Heart right ventricle (tissue), 16 donors: Measurements from ENCODE around the gene ANP32A. TPM values are rescaled to one million over a fixed set of nuclear protein-coding genes. Genes with fewer than 3 reads are reported as not detected.
A peak's percentile ranks its signal among the peaks of the same experiment; 100 is the strongest.

Source experiments
- ATAC-seq, 8 donors: fragments of 200-7000 bp; cut with Tn5 transposase; one replicate each; pipeline ENCODE4 v1.9.1; 2020; ENCODE audit warnings: mild to moderate bottlenecking in 8 of 8, moderate library complexity in 8 of 8, moderate number of reproducible peaks in 1 of 8
- DNase-seq, 2 donors: peaks; one replicate each; pipeline ENCODE4 v3.0.0-alpha.2; 2020
- H3K27ac ChIP-seq, 10 donors: fragments of 200-600 bp; sonication (generic) in 2 of 10; one replicate each; pipeline versions ENCODE4 v1.5.0 to v1.8.0; 2020 to 2022; ENCODE audit warnings: mild to moderate bottlenecking in 3 of 10
- H3K27me3 ChIP-seq, 7 donors: fragments of 200-600 bp; one replicate each; pipeline ENCODE4 v1.8.0; 2021 to 2022; ENCODE audit warnings: mild to moderate bottlenecking in 2 of 7
- H3K36me3 ChIP-seq, 9 donors: fragments of 200-600 bp; sonication (generic) in 1 of 9; one replicate each; pipeline versions ENCODE4 v1.5.0 to v1.8.0; 2020 to 2022; ENCODE audit warnings: mild to moderate bottlenecking in 2 of 9
- H3K4me1 ChIP-seq, 9 donors: fragments of 200-600 bp; sonication (generic) in 1 of 9; one replicate each; pipeline versions ENCODE4 v1.5.0 to v1.8.0; 2020 to 2022; ENCODE audit warnings: mild to moderate bottlenecking in 4 of 9
- H3K4me3 ChIP-seq, 10 donors: fragments of 200-600 bp; sonication (generic) in 2 of 10; one replicate each; pipeline versions ENCODE4 v1.5.0 to v1.8.0; 2020 to 2022; ENCODE audit warnings: mild to moderate bottlenecking in 7 of 10, moderate library complexity in 2 of 10
- H3K9me3 ChIP-seq, 11 donors: fragments of 200-600 bp in 10 of 11; sonication (generic) in 2 of 11; one replicate each; pipeline versions ENCODE4 v1.5.0 to v1.8.0; 2013 to 2022; ENCODE audit warnings: mild to moderate bottlenecking in 2 of 11, control low read depth in 1 of 11, moderate library complexity in 1 of 11
- WGBS, 2 donors: extraction: QIAGEN DNeasy Blood & Tissue Kit; methylation state at CpG; one replicate each; pipeline ENCODE4 v1.1.7; 2013; ENCODE audit warnings: inconsistent platforms in 1 of 2; 5-methylcytosine and 5-hydroxymethylcytosine counted together
- intact Hi-C, 10 donors: fragments of 100-400 bp; cut with DNase I; formaldehyde crosslinking; loops; one replicate each; pipeline versions ENCODE4 v1.11.1 to v1.14.2; 2022
- polyA plus RNA-seq, 2 donors: library from polyadenylated mRNA; stranded (reverse); fragments of 200-250 nt; gene quantifications; one replicate each; pipeline ENCODE4 v1.2.3, GENCODE V29; 2013
- total RNA-seq, 10 donors: library from RNA; stranded (reverse); fragmentation: NEBNext Ultra II Directional in 3 of 10; extraction: Animal tissue kit (Norgen Biotek cat#: 25700) in 3 of 10; gene quantifications; one replicate each; pipeline versions ENCODE4 v1.2.1 to v1.2.4, GENCODE V29; 2021 to 2023
- TF ChIP-seq, protein P1 (sequence below), 9 donors: fragments of 200-600 bp; sonication (generic) in 2 of 9; IDR thresholded peaks; one replicate each; pipeline versions ENCODE4 v1.5.0 to v1.8.0; 2021 to 2022; ENCODE audit warnings: antibody characterized with exemption in 9 of 9, mild to moderate bottlenecking in 5 of 9, moderate library complexity in 1 of 9
- donor health status: Arrhythmogenic right ventricular cardiomyopathy.
- donor health status: ischemic (EF 13 %, LVEDD 7.1; RV severe dilation, severe dysfunction).
- donor health status: healthy with polysubstance abuse.
- donor health status: DM: no; HTN: yes; CAD: no.
- donor health status: DM: no; HTN: no; CAD: no.
- donor health status: ischemic (EF 25% LVEDD 6.9; RV normal size, moderate dysfunction).
- donor health status: ischemic (EF 25% LVEDD 5.7; RV mildly dilated, moderate dysfunction).
- donor health status: healthy.
- donor health status: DM: yes; HTN: yes; CAD: no.
- donor health status: Ischemic cardiomyopathy.
- donor health status: ischemic (EF 35%, LVEDD 5.7; RV mildly dilated, moderate dysfunction).
- donor health status: nonischemic (EF 11% LVEDD 7.7; RV severe dilation, severe dysfunction).
- donor health status: DM: yes; HTN: yes; CAD: no.
- donor health status: PGD.
- donor health status: ischemic (EF 29% LVEDD 5.4; RV normal size, mild dysfunction).
- donor health status: nonischemic (EF 23%, LVEDD 6.1; RV moderate dilation, normal function).

The ANP32A gene
- total and polyA plus RNA-seq, 12 donors = 87.3 to 201 (median 146) TPM

DNA sequence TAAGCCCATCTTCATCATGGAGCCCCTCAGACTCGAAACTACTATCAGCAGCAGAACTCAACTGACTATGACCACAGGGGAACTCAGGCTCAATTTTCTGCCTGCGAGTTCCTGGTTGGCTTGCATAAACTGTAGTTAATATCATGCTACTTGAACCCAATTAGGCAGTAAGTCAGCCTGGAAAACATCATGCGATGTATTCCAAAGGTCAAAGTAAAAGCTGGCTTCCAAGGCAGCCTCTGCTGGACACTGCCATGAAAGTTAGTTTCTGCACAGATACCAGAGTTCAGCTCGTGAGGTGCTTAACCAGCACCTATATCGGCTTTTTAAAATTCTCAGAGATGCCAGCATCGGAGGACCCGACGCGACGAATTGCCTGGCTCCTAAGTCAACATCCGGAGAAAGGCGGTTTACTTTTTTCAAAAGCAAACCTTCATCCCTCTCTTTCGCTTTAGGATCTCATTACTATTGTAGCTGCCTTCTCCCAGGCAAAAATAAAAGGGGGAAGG lies 3.8 kb downstream of the ANP32A start:
- intact Hi-C loops = loop anchor here in 4 of 10 donors (2.0 to 5.0 kb wide), 5 partner anchors 22 to 115 kb away; no protein-coding TSS in a partner anchor
- peaks cover 21 to 58% (median 55%) of the 10 kb centered on the region in 9 donors for H3K4me1 ChIP-seq
- WGBS, 2 donors = 1 to 4% methylated on average over 13 of the region's 13 CpGs

DNA sequence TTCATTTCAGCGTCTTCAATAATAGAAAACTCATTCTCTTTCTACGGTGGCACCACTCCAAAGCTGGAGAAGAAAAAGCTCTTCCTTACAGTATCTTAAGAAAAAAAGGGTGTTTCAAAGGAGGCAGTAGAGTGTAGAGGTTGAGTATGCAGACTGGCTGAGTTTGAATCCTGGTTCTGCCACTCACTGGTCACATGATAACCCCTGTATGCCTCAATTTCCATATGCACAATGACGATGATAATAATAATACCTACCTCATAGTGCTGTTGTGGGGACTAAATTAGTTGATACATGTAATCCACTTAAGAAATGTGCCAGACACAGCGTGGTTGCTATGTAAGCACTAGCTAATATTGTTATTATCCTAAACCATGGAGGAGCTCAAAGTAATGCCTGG lies 4.5 kb downstream of the ANP32A start:
- Histone ChIP-seq H3K27me3 (no peaks in the 10 kb centered on the region), H3K36me3 (no peaks in the 10 kb centered on the region), H3K4me1 (peaks cover 24 to 61% (median 59%) of the 10 kb centered on the region in 9 donors), H3K27ac (peak overlapping the region; percentile 99 to 100 (median 100)), H3K9me3 (no peaks in the 10 kb centered on the region), H3K4me3 (peak overlapping the region in 8 of 10 donors; percentile 73 to 94 (median 88))
- DNase-seq = no peak
- 52 to 54% methylated on average over 4 of the region's 4 CpGs for WGBS, 2 donors
- intact Hi-C loops = loop anchor here in 4 of 10 donors (2.0 to 5.0 kb wide), 5 partner anchors 21 to 114 kb away; no protein-coding TSS in a partner anchor
- TF ChIP-seq, protein P1, sequence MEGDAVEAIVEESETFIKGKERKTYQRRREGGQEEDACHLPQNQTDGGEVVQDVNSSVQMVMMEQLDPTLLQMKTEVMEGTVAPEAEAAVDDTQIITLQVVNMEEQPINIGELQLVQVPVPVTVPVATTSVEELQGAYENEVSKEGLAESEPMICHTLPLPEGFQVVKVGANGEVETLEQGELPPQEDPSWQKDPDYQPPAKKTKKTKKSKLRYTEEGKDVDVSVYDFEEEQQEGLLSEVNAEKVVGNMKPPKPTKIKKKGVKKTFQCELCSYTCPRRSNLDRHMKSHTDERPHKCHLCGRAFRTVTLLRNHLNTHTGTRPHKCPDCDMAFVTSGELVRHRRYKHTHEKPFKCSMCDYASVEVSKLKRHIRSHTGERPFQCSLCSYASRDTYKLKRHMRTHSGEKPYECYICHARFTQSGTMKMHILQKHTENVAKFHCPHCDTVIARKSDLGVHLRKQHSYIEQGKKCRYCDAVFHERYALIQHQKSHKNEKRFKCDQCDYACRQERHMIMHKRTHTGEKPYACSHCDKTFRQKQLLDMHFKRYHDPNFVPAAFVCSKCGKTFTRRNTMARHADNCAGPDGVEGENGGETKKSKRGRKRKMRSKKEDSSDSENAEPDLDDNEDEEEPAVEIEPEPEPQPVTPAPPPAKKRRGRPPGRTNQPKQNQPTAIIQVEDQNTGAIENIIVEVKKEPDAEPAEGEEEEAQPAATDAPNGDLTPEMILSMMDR (IDR thresholded peaks at IDR 0.05) = no peak
- no peak for ATAC-seq

More for the DNA sequence above, 3.8 kb downstream of the ANP32A start:
- H3K27ac ChIP-seq = peak overlapping the region; percentile 99 to 100 (median 100)
- TF ChIP-seq, protein P1 (IDR thresholded peaks at IDR 0.05) = no peak
- H3K36me3 ChIP-seq = no peaks in the 10 kb centered on the region
- H3K27me3 ChIP-seq = no peaks in the 10 kb centered on the region
- peak in 3 of 8 donors; percentile 2 to 13 (median 3) for ATAC-seq
- peak in 1 of 2 donors; percentile 30 for DNase-seq
- H3K9me3 ChIP-seq = no peaks in the 10 kb centered on the region
- peak overlapping the region; percentile 73 to 94 (median 90) for H3K4me3 ChIP-seq

DNA sequence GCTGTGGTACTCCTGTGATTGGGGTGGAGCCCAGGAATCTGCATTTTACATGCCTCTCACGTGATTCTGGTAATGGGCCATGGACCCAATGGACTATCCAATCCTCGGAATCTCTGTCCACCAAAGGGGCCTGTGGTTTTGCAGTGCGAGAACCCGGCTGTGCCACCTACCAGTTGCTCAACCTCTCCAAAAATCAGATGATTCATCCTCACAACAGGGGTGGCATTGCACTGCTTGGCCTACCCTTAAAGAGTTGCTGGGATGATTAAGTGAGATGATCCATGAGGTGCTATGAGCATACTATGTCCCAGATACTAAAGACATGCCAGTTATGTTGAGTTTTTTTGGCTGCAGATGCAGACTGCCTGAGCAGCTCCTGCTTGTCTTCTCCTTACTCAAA lies 5.1 kb downstream of the ANP32A start:
- TF ChIP-seq, protein P1 (IDR thresholded peaks at IDR 0.05) = no peak
- Histone ChIP-seq H3K4me3 (no peak overlapping the region), H3K27ac (peak overlapping the region in 8 of 10 donors; percentile 99 to 100 (median 100)), H3K4me1 (peaks cover 26 to 67% (median 65%) of the 10 kb centered on the region in 9 donors), H3K36me3 (no peaks in the 10 kb centered on the region), H3K27me3 (no peaks in the 10 kb centered on the region), H3K9me3 (no peaks in the 10 kb centered on the region)
- intact Hi-C loops = loop anchor here in 4 of 10 donors (5.0 kb wide), 4 partner anchors 33 to 113 kb away; no protein-coding TSS in a partner anchor
- ATAC-seq = no peak
- 65 to 79% methylated on average over 4 of the region's 4 CpGs for WGBS, 2 donors
- no peak for DNase-seq

DNA sequence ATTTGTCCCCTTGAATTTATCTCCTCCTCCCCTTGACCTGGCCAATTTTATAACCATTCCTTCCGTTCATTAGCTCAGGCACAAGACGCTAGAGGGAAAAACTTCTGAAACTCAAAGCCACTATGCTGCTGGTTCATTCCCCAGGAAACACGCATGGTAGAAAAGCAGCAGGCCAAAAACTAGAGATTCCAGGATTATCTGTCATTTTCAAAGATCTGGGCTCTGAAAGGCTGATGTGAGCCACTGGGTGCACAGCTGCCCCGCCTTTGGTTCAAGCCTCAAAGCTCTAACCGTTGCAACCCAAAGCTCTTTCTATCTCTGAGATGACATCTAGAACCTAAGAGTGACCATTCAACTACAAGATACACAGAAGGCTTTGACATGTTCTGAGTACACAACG lies 6.1 kb downstream of the ANP32A start:
- no peaks in the 10 kb centered on the region for H3K9me3 ChIP-seq
- peaks cover 0 to 4% (median 0%) of the 10 kb centered on the region in 9 donors for H3K36me3 ChIP-seq
- intact Hi-C loops = no loop called here
- 70 to 73% methylated on average over 6 of the region's 6 CpGs for WGBS, 2 donors
- H3K27ac ChIP-seq = peak overlapping the region in 6 of 10 donors; percentile 26 to 100 (median 50)
- ATAC-seq (no peak), DNase-seq (no peak)
- H3K4me1 ChIP-seq = peaks cover 28 to 77% (median 74%) of the 10 kb centered on the region in 9 donors
- H3K27me3 ChIP-seq = no peaks in the 10 kb centered on the region
- no peak overlapping the region for H3K4me3 ChIP-seq
- TF ChIP-seq, protein P1 (IDR thresholded peaks at IDR 0.05) = no peak
